Measurements from ENCODE around the gene SLC41A2. TPM values are rescaled to one million over a fixed set of nuclear protein-coding genes. Genes with fewer than 3 reads are reported as not detected.

The SLC41A2 gene, protein sequence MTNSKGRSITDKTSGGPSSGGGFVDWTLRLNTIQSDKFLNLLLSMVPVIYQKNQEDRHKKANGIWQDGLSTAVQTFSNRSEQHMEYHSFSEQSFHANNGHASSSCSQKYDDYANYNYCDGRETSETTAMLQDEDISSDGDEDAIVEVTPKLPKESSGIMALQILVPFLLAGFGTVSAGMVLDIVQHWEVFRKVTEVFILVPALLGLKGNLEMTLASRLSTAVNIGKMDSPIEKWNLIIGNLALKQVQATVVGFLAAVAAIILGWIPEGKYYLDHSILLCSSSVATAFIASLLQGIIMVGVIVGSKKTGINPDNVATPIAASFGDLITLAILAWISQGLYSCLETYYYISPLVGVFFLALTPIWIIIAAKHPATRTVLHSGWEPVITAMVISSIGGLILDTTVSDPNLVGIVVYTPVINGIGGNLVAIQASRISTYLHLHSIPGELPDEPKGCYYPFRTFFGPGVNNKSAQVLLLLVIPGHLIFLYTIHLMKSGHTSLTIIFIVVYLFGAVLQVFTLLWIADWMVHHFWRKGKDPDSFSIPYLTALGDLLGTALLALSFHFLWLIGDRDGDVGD
- total RNA-seq: 7.5 and 8.0 TPM in 2 replicates
- 0.97 and 1.7 TPM in 2 replicates for polyA plus RNA-seq
- 1.3 TPM in 2 replicates for polyA plus RNA-seq (2011; cell fraction: cytosol; rRNA removed)
- polyA plus RNA-seq (2011; cell fraction: nucleus; rRNA removed): 1.9 and 2.4 TPM in 2 replicates
- 6.7 and 10.8 TPM in 2 replicates for polyA plus RNA-seq (2012)
- 4.9 and 8.9 TPM in 2 replicates for polyA minus RNA-seq
- 6.6 TPM for polyA minus RNA-seq (2011; cell fraction: cytosol; rRNA and poly(A)+ RNA removed)
- 11.3 and 11.9 TPM in 2 replicates for polyA minus RNA-seq (2011; cell fraction: nucleus; rRNA and poly(A)+ RNA removed)
- Bru-seq, nascent RNA: percentile 60 among the genes with signal in this experiment
- percentile 44 among the genes with signal in this experiment for BruChase-seq, experiment 1, labeled RNA remaining after a 6-hour chase
- BruChase-seq, experiment 2, labeled RNA remaining after a 2-hour chase: percentile 52 among the genes with signal in this experiment
- long read RNA-seq, partial matches to known transcripts: 0 of 6 reads
- long read RNA-seq, other reads (novel, unspliced or antisense): 6 of 6 reads

DNA sequence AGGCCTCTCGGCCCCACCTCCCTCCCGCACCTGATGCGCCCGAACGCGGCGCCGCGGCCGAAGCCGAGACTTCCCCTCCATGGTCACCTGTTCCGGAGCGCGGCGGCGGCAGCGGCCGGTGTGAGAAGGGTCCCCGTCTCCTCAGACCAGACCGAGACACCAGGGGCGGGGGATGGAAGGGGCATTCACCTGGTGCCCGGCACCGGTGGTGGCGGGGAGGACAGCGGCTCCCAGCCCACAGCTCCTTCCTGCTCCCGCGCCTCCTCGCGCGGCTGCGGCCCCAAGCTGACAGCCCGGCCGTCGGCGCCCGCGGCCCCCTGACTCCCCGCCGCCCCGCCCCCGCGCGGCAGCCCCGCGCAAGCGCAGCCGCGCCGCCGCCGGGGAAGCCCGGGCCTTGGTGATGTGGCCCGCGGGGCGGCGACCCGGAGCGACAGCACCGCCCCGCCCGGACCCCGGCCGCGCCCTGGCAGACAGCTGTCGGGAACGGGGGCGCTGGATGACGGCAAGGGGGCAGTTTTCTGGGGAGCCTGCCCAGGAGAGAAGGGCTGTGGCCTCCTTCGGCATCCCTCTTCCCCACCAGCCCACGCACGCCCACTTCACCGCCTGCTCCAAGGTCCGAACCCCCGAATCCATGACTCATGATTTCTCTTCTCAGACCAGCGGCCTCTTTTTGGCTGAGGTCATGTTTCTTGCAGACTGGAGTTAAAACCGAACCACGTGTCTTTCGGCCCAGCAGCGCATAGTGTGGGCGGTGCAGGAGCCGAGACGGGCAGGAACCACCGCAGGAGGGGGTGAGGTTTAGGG lies at the start of gene SLC41A2:
TSS of gene SLC41A2 (minus strand) at position 290 of the 804 bp plus-strand sequence. CDS start 29,763 bp downstream, outside the sequence.
- TSS peak; percentile 81 for BruUV-seq (replicated peaks)
- Histone ChIP-seq H2AFZ (ENCODE audit: low read depth, low read length) (peak within 1 kb of the TSS; percentile 98), H3K36me3 (ENCODE audit: control insufficient read depth in 2 of 2, extremely low read depth in 1 of 2, insufficient read depth in 2 of 2, low read length in 2 of 2) (no peaks in the 10 kb centered on the region), H3K4me3 (replicated peaks in 1 of 3; ENCODE audit: insufficient read depth in 1 of 3, low read depth in 1 of 3, low read length in 3 of 3) (peak within 1 kb of the TSS; percentile 72 to 89 (median 78)), H3K27me3 (ENCODE audit: control insufficient read depth in 2 of 2, insufficient read depth in 2 of 2, low read length in 2 of 2) (peaks cover 0 to 5% of the 10 kb centered on the region in 2 experiments), H3K9ac (replicated peaks; ENCODE audit: extremely low read depth, insufficient read depth, low read length) (peak within 1 kb of the TSS; percentile 81), H3K4me2 (ENCODE audit: insufficient read depth, low read length) (peak within 1 kb of the TSS; percentile 93), H3K79me2 (ENCODE audit: control insufficient read depth, insufficient read depth, low read length) (no peaks in the 10 kb centered on the region), H3K4me1 (ENCODE audit: control insufficient read depth, extremely low read depth, insufficient read depth, low read length) (peaks cover 22% of the 10 kb centered on the region), H3K9me1 (replicated peaks; ENCODE audit: control insufficient read depth, extremely low read depth, insufficient read depth, low read length) (no peaks in the 10 kb centered on the region), H4K20me1 (replicated peaks; ENCODE audit: control insufficient read depth, extremely low read depth, insufficient read depth, low read length) (no peaks in the 10 kb centered on the region), H3K27ac (ENCODE audit: insufficient read depth, low read depth, low read length) (peak within 1 kb of the TSS; percentile 72), H3K9me3 (replicated peaks; ENCODE audit: control insufficient read depth, insufficient read depth, low read length) (no peaks in the 10 kb centered on the region)
- ChIA-PET CTCF (interaction anchor here (1.0 to 3.2 kb wide), 6 partner anchors 10 to 576 kb away, joined by 3 to 23 read pairs (median 4); partner anchors contain the start of gene NOPCHAP1), POLR2A (interaction anchor here (0.6 kb wide), 1 partner anchor 83 kb away, joined by 3 read pairs; no protein-coding TSS in a partner anchor)
- FAIRE-seq (peak; percentile 80), DNase-seq (ENCODE audit: low read depth, low spot score) (peak; percentile 81)
- intact Hi-C loops (cut with micrococcal nuclease) (loop anchor here (2.0 to 5.0 kb wide), 4 partner anchors 29 to 586 kb away; partner anchors contain the start of genes CHST11 and NOPCHAP1), dilution Hi-C loops (cut with MboI; ENCODE audit: extremely low pct_ligation_motif_present, low sequenced_read_pairs) (no loop called here)
- TF ChIP-seq FOS (IDR thresholded peaks at IDR 0.05; ENCODE audit: borderline replicate concordance, insufficient read depth, low read length): peak; percentile 35
- TF ChIP-seq EZH2 (IDR thresholded peaks at IDR 0.05; ENCODE audit: borderline replicate concordance, low read depth, low read length, severe bottlenecking): no peak
- peak; percentile 51 for TF ChIP-seq POLR2AphosphoS5 (IDR thresholded peaks at IDR 0.05; ENCODE audit: insufficient read depth, low read depth, low read length)
- no peak for TF ChIP-seq GATA2 (IDR thresholded peaks at IDR 0.05; ENCODE audit: insufficient read depth, insufficient read length, low read depth, low read length)
- no peak for TF ChIP-seq MYC (IDR thresholded peaks at IDR 0.05; ENCODE audit: low read depth, low read length)
- TF ChIP-seq JUN (IDR thresholded peaks at IDR 0.05; ENCODE audit: borderline replicate concordance, insufficient read depth, insufficient read length, low read depth): peak; percentile 40
- TF ChIP-seq POLR2A (IDR thresholded peaks at IDR 0.05; ENCODE audit: low read depth, low read length): peak; percentile 51
- TF ChIP-seq, protein P1, sequence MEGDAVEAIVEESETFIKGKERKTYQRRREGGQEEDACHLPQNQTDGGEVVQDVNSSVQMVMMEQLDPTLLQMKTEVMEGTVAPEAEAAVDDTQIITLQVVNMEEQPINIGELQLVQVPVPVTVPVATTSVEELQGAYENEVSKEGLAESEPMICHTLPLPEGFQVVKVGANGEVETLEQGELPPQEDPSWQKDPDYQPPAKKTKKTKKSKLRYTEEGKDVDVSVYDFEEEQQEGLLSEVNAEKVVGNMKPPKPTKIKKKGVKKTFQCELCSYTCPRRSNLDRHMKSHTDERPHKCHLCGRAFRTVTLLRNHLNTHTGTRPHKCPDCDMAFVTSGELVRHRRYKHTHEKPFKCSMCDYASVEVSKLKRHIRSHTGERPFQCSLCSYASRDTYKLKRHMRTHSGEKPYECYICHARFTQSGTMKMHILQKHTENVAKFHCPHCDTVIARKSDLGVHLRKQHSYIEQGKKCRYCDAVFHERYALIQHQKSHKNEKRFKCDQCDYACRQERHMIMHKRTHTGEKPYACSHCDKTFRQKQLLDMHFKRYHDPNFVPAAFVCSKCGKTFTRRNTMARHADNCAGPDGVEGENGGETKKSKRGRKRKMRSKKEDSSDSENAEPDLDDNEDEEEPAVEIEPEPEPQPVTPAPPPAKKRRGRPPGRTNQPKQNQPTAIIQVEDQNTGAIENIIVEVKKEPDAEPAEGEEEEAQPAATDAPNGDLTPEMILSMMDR (IDR thresholded peaks at IDR 0.05; ENCODE audit: extremely low read depth in 1 of 2, insufficient read depth in 1 of 2, low read depth in 1 of 2, low read length in 2 of 2): no peak
- TF ChIP-seq, protein P2, sequence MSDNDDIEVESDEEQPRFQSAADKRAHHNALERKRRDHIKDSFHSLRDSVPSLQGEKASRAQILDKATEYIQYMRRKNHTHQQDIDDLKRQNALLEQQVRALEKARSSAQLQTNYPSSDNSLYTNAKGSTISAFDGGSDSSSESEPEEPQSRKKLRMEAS (IDR thresholded peaks at IDR 0.05; ENCODE audit: insufficient read depth, insufficient read length): peak; percentile 93

All from endothelial cell of umbilical vein (primary cell).